Activated gamma-delta T cell treated with anti-CD3 and anti-CD28 coated beads, Interleukin-2, amount 50 U/mL, for 16 hours (primary cell): ENCODE results near the gene ZDHHC14.

Experiments used
- DNase-seq: peaks from one replicate; pipeline ENCODE4 v3.0.0-alpha.2; 2020; ENCODE audit warnings: low read depth

Gene ZDHHC14

DNA sequence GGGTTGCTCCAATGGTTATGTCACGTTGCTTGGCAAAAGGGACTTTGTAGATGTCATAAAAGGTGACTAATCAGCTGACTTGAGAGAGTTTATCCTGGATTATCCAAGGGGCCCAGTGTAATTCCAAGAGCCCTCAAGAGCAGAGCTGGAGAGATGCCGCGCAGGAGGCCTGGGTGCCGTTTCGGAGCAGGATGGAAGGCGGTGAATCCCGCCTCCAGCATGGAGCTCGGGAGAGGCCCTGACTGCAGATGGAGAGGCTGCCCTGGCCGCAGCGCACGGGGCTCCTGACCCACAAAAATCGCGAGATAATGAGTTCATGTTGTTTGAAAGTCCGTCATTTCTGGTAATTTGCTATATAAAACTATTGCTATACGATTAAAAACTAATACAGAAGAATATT lies 219.8 kb downstream of the ZDHHC14 start:
- no peak for DNase-seq

- no peak for DNase-seq
These were observed 221.7 kb downstream of the ZDHHC14 start for GRCh38 chr6:157602521-157603295.

- DNase-seq, result no peak
These were observed 222.4 kb downstream of the ZDHHC14 start for GRCh38 chr6:157603314-157603940.

- no peak for DNase-seq
These were observed 223.0 kb downstream of the ZDHHC14 start for GRCh38 chr6:157603971-157604370.

DNA sequence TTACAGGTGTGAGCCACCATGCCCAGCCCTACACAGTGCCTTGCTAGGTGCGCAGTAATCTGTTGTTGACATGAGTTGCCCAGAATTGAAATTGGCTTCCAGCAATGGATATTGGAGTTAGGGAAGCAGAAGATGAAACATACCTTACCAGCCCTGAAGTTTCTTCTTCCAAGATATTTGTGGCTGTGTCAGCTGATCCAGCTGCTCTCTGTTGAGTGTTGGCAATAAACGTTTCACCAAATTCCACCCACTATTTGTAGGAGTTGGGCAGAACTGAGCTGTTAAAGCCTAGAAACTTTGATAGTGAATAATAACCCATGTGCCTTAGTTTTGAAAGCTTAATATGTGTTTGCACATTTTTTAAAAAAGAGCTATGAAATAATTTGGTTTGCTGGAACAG lies 223.8 kb downstream of the ZDHHC14 start:
- no peak for DNase-seq

- no peak for DNase-seq
These were observed 224.5 kb downstream of the ZDHHC14 start for GRCh38 chr6:157605484-157605883.

DNA sequence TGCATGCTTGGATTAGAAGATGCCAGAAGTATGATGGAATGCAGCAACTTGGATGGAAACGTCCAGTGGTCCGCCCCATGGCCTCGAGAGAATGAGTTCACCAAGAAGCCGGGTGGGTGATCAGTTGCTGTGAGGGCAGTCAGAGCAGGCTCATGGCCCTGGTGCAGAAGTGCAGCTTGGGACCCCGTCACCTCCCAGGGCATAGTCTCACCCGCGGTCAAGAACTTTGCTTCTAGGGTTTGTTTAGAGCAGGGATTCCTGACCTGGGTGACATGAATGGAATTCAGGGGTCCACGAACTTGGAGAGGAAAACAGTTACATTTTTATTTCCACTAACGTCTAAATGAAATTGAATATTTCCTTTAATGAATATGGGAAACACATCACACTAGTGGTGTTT lies 225.5 kb downstream of the ZDHHC14 start:
- DNase-seq, result no peak

DNA sequence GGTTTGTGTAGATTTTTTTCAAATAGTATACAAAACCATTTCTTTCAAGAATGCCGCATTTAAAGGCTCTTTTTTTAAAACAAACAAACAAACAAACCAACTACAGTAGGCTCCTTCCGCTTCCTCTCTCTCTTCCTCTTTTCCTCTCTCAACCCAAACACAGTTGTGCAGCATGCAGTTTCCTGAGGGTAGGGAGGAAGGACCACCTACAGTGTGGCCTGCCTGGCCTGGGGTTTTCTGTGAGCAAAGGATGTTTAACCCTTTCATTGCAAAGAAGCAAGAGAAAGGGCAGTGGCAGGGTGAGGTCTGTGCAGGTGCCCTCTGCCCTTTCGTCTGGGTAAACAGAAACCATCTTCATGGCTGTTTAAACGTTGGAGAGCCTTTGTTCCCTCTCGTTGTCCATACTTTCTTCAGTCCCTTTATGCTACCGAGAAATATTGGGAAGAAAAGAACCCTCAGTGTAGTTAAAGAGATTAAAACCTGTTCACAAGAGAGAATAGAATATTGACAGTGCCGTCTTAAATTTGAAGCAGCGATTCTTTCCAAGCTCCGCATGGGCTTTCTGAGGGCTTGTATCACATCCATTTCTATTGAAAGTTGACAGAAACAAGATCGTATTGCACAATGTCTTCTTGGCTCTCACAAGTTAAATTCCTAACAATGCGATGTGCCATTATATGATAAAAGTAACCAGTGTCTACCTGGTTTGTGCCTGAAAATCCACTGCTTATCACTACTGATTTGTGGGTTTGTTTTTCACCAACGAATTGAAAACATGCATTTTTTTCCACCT lies 226.5 kb downstream of the ZDHHC14 start:
- DNase-seq, result no peak

GRCh38 chr6:157608221-157609075 lies 227.5 kb downstream of the ZDHHC14 start:
- DNase-seq, result no peak

- no peak for DNase-seq
These were observed 228.1 kb downstream of the ZDHHC14 start for GRCh38 chr6:157609117-157609516.

DNA sequence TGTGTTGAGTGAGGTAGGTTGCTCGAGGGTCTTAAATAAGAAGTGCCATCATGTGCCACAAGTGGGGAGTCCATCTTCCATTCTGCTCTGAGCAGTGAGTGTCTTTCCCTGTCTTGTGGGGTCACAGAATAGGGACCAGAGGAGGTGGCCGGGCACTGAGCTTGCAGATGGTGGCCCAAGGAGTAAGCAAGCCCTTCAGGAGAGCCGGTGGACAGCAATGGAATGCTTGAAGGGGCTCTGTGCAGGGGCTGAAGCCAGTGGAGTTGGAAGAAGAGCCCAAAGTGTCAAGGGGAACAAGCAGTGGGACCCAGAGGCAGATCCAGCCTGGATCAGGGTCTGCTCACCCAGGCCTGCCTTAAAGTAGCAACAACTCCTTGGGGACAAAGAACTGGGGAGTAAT lies 228.6 kb downstream of the ZDHHC14 start:
- no peak for DNase-seq

DNA sequence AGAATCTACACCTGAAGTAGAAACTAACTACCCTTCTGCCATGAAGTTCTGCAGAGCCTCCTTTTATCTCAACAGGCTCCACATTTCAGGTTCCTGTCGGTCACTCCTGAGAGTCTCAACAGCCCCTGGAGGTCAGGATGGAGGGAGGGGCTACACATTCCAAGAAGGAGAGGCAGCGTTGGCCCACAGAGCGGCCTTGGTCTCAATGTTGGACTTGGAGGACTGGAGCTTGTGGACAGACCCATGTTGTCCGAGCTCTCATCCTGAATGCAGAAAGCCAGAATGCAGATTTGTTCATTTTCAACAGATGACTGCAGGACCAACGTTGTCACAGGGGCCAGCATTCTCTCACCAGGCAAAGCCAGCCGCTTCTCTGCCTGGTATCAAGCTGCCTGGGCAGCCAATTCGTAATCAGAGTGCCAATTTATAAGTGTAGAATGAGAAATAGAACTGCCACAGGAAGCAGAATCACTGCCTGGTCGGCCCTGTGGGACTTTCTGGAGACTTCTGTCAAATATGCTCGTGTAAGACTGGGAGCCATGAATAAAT lies 229.5 kb downstream of the ZDHHC14 start:
- DNase-seq, result no peak

DNA sequence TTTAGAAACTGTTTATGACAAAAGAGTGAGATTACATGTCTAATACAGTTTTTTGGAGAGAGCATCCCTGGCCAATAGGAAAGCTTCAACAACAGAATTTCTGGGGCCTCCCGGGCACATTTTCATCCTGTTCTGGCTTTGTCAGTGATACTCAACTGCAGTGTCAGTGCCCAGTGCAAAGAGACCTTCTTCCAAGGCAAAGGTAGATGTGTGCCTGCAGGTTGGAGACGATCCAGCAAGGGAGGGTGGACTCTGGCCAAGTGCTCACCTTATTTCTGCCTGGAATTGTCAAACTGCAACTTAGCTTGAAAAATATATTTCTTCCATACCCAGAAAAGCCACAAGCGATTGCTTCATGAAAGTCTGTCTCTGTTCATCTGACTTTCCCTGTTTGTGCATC lies 230.4 kb downstream of the ZDHHC14 start:
- no peak for DNase-seq

DNA sequence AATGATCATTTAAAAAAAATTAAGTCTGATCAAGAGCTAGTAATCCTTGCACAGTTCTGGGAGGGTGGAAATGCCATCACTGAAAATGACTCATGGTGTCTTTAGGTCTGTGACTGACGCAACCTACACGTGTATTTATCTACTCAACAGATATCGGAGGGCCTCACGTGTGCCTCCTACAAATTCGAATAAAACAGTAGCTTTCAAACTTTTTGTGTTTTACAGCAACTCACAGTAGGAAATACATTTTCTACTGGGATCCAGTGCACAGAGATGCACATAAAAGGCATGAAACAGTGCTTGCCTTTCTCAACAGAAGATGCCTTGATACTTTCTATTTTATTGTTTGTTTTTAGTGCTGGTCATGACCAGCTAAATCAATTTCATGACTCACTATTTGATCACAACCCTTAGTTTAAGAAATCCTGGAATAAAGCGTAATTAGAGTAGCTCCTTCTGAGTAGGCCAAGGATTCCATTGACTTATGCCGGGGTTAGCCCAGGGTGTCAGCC lies 232.1 kb downstream of the ZDHHC14 start:
- no peak for DNase-seq

GRCh38 chr6:157614026-157614568 lies 233.1 kb downstream of the ZDHHC14 start:
- no peak for DNase-seq

GRCh38 chr6:157615420-157615769 lies 234.4 kb downstream of the ZDHHC14 start:
- DNase-seq, result no peak

DNA sequence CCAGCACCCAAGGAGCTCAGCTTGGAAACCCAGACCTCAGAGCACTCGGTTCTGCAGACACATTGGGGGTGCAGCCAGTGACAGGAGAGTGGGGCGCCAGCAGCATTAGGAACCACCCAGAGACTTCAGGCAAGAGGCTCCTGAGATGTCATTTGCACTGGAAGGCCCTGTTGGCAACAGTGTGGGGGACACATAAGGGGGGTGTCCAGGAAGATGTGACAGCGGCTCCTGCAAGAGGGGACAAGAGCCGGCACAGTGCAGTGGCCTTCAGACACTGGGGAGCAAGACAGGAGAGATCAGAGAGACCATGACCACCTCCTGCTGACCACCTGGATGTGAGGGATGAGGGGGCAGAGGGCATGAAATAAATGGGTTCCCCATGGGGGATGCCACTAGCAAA lies 235.0 kb downstream of the ZDHHC14 start:
- no peak for DNase-seq

GRCh38 chr6:157620944-157621343 lies 240.0 kb downstream of the ZDHHC14 start:
- DNase-seq, result no peak

DNA sequence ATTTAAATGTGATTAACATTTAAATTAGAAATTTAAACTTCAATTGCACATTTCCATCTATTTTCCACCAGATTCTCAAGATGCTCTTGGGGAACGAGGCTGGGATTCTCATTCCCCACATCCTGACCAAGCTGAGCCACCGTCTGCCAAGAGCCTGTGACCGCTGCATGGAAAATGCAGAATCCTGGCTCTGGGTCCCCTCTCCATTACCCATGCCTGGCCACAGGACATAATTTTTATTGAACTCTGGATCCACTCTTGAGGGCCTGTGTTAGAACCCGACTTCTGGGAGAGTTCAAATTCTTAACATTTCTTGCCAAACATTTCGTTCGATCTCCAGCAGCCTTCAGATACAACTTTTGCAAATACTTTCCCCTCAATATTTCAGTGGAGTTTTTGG lies 240.4 kb downstream of the ZDHHC14 start:
- no peak for DNase-seq

GRCh38 chr6:157622427-157622826 lies 241.4 kb downstream of the ZDHHC14 start:
- no peak for DNase-seq

DNA sequence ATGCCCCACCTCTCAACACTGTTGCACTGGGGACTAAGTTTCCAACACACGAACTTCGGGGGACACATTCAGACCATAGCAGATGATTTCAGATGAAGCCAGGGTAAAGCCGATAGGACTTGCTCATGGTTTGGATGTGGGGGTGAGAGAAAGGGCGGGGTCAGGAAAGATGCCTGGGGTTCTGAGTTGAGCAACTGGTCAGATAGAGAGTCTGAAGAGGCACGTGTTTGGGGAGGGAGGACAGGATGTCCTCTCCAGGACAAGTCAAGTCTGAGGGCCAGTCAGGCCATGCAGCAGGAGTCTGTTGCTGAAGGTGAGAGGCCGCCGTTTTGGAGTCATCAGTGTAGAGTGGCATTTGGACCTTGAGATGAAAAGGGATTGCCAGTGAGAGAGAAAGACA lies 244.1 kb downstream of the ZDHHC14 start:
- DNase-seq, result no peak
